ENCODE data around the gene ZDHHC3. TPM values are rescaled to one million over a fixed set of nuclear protein-coding genes. Genes with fewer than 3 reads are reported as not detected.
"Not testable (repeated sequence)": the region's sequence is repeated elsewhere in the genome, so short reads cannot be mapped to it uniquely, and the experiment has no call there.

Gene ZDHHC3
- total RNA-seq, 8 experiments from 2014 or later = 23.3 to 56.6 (median 40.1) TPM

GRCh38 chr3:44955917-44956316, 20.1 kb downstream of the ZDHHC3 start:
- no peak for ATAC-seq (replicated peaks in 6 of 8)
- WGBS, 10 experiments = 100% methylated on average over 1 of the region's 1 CpG; no CpG with 5 or more reads in 9 of the 10 experiments
- no peak overlapping the region for H3K27ac ChIP-seq
- H3K4me1 ChIP-seq (replicated peaks in 1 of 2) = peaks cover 0 to 4% of the 10 kb centered on the region in 2 donors
- H3K4me3 ChIP-seq = no peak overlapping the region
- in situ Hi-C loops (cut with MboI; ENCODE audit: low pct_unique_long_range_greater_than_20kb in 2 of 9, low sequenced_read_pairs in 9 of 9, unreplicated experiment in 9 of 9) = no loop called here

DNA sequence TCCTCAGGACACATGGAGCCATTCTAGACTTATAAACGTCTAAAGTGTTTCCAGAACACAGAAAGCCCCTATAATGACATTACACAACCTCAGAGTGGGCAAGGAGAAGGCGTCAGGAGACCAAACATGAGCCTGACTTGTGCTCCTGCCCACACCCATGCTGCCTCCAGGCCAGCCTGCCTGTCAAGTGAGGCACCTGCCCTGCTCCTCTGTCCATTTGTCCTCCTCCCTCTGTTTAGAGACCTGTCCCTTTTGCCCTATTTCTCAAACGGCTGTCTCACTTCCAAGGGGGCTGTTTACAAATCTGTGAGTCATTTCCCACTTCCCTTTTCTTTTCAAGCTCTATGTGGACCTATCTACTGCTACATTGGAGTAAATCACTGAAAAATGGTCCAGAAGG, 21.0 kb downstream of the ZDHHC3 start:
- no peak overlapping the region for H3K4me3 ChIP-seq
- 0 to 73% (median 34%) methylated on average over 1 to 3 of the region's 3 CpGs; no CpG with 5 or more reads in 2 of the 10 experiments for WGBS, 10 experiments
- in situ Hi-C loops (cut with MboI; ENCODE audit: low pct_unique_long_range_greater_than_20kb in 2 of 9, low sequenced_read_pairs in 9 of 9, unreplicated experiment in 9 of 9) = no loop called here
- no peak overlapping the region for H3K27ac ChIP-seq
- no peak for ATAC-seq (replicated peaks in 6 of 8)
- peaks cover 0 to 6% of the 10 kb centered on the region in 2 donors for H3K4me1 ChIP-seq (replicated peaks in 1 of 2)

DNA sequence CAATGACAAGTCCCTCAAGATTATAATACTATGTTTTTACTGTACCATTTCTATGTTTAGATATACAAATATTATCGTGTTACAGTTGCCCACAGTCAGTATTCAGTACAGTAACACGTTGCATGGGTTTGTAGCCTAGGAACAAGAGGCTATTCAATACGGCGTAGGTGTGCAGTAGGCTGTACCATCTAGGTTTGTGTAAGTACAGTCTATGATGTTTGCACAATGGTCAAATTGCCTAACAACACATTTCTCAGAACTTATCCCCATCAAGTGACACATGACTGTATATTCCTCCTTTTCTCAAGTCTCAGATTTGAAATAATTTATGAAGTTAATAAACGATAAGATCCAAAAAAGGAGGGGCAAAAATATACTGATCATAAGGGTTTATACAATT, 21.7 kb downstream of the ZDHHC3 start:
- WGBS, 10 experiments = 57 to 100% (median 95%) methylated on average over 1 to 5 of the region's 5 CpGs; no CpG with 5 or more reads in 1 of the 10 experiments
- no peak overlapping the region for H3K27ac ChIP-seq
- H3K4me1 ChIP-seq (replicated peaks in 1 of 2) = peaks cover 0 to 9% of the 10 kb centered on the region in 2 donors
- in situ Hi-C loops (cut with MboI; ENCODE audit: low pct_unique_long_range_greater_than_20kb in 2 of 9, low sequenced_read_pairs in 9 of 9, unreplicated experiment in 9 of 9) = no loop called here
- no peak overlapping the region for H3K4me3 ChIP-seq
- no peak for ATAC-seq (replicated peaks in 6 of 8)

DNA sequence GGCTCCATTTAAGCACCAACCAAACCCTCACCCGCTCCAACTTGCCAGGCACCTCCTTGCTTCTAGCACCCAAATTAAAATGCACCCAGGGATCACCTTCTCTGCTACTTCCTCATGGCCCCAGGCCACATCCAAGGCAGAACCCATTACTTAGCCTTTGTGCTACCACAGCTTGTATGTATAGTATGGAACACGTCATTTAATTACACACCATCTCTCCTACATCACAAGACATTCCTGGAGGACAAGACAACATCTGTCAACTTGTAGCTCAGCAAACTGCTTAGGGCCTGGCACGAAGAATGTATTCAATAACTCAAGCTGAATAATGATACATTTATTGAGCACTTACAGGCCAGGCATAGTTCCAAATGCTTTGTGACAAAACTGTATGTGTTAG, 23.3 kb downstream of the ZDHHC3 start:
- peaks cover 0 to 9% of the 10 kb centered on the region in 2 donors for H3K4me1 ChIP-seq (replicated peaks in 1 of 2)
- in situ Hi-C loops (cut with MboI; ENCODE audit: low pct_unique_long_range_greater_than_20kb in 2 of 9, low sequenced_read_pairs in 9 of 9, unreplicated experiment in 9 of 9) = no loop called here
- no peak overlapping the region for H3K27ac ChIP-seq
- H3K4me3 ChIP-seq = no peak overlapping the region
- WGBS, 10 experiments = 60 to 100% (median 93%) methylated on average over 1 to 2 of the region's 3 CpGs; no CpG with 5 or more reads in 3 of the 10 experiments
- ATAC-seq (replicated peaks in 6 of 8) = no peak

GRCh38 chr3:44950275-44950734, 25.7 kb downstream of the ZDHHC3 start:
- Histone ChIP-seq H3K4me3 (no peak overlapping the region), H3K4me1 (replicated peaks in 1 of 2) (peaks cover 0 to 9% of the 10 kb centered on the region in 2 donors), H3K27ac (peak overlapping the region in 1 of 2 donors; percentile 32)
- WGBS, 10 experiments = 39 to 100% (median 77%) methylated on average over 1 to 2 of the region's 2 CpGs; no CpG with 5 or more reads in 3 of the 10 experiments
- in situ Hi-C loops (cut with MboI; ENCODE audit: low pct_unique_long_range_greater_than_20kb in 2 of 9, low sequenced_read_pairs in 9 of 9, unreplicated experiment in 9 of 9) = no loop called here
- peak; percentile 24 to 85 (median 59) for ATAC-seq (replicated peaks in 6 of 8)

- H3K4me3 ChIP-seq; H3K4me1 ChIP-seq (replicated peaks in 1 of 2); in situ Hi-C loops (cut with MboI; ENCODE audit: low pct_unique_long_range_greater_than_20kb in 2 of 9, low sequenced_read_pairs in 9 of 9, unreplicated experiment in 9 of 9); ATAC-seq (replicated peaks in 6 of 8): not testable (repeated sequence)
- H3K27ac ChIP-seq = peak overlapping the region in 1 of 2 donors; percentile 32
- WGBS, 10 experiments = 90 to 100% (median 100%) methylated on average over 1 to 3 of the region's 4 CpGs; no CpG with 5 or more reads in 3 of the 10 experiments
Measured at GRCh38 chr3:44949770-44950169, 26.2 kb downstream of the ZDHHC3 start.

GRCh38 chr3:44948239-44948638, 27.7 kb downstream of the ZDHHC3 start:
- 80 to 100% (median 86%) methylated on average over 1 of the region's 3 CpGs; no CpG with 5 or more reads in 7 of the 10 experiments for WGBS, 10 experiments
- ATAC-seq (replicated peaks in 6 of 8) = no peak
- in situ Hi-C loops (cut with MboI; ENCODE audit: low pct_unique_long_range_greater_than_20kb in 2 of 9, low sequenced_read_pairs in 9 of 9, unreplicated experiment in 9 of 9) = no loop called here
- H3K4me1 ChIP-seq (replicated peaks in 1 of 2) = peaks cover 0 to 9% of the 10 kb centered on the region in 2 donors
- no peak overlapping the region for H3K27ac ChIP-seq
- no peak overlapping the region for H3K4me3 ChIP-seq

DNA sequence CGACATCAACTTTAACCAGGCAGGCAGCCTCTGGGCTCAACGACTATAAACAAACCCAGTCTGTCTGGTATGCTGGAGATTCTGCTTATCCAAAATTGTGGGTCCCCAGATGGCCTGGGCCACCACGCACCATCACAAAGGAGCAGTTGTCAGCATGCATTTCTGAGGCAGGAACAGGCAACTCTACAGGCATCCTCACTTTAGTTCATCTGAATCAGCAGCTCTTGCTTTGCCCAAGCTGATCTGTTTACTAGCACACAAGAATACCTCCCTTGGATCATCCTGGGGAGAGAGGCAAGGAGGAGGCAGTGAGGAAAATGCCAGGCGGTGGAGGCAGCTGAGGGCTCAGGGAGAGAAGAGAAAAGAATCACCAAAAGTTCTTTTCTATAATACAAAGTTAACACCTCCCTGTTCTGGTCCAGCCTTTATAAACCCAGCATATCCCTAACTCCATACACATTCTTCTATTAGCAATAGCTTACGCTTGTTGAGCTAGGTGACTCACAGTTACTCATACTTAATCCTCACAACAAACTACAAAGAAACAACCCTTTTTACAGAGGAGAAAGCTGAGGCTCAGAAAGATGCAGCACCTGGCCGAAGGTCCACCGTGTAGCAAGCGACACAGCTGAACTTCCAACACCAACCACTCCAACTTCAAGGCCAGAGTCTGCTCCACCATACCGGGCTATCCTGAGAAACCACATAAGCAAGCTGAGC, 33.6 kb downstream of the ZDHHC3 start:
- in situ Hi-C loops (cut with MboI; ENCODE audit: low pct_unique_long_range_greater_than_20kb in 2 of 9, low sequenced_read_pairs in 9 of 9, unreplicated experiment in 9 of 9) = no loop called here
- WGBS, 10 experiments = 5 to 100% (median 100%) methylated on average over 1 to 7 of the region's 9 CpGs; no CpG with 5 or more reads in 1 of the 10 experiments
- no peak overlapping the region for H3K27ac ChIP-seq
- no peaks in the 10 kb centered on the region for H3K4me1 ChIP-seq (replicated peaks in 1 of 2)
- ATAC-seq (replicated peaks in 6 of 8) = peak in 1 of 8 experiments; percentile 41
- no peak overlapping the region for H3K4me3 ChIP-seq

DNA sequence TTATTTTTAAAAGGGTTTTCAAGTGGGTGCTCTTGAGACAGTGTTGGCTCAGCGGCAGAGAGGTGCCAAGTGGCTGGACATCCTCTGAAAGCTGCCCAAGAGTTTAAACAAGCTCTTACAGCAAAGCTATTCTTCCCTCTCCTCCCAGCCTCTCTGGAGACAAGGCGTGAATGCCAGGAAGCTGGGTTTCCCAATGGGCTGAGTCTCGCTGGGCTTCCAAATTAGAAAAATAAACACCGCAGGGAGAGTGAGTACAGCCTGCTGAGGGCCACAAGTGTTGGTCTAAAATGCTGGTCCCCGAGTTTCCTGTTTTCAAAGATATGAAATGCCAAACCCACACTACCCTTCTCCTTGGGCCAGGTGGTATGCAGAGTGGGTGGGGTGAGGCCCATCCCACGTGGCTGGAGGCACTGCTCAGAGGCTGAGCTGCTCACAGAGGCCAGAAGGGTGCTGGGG, 36.4 kb downstream of the ZDHHC3 start:
- Histone ChIP-seq H3K4me3 (no peak overlapping the region), H3K27ac (no peak overlapping the region), H3K4me1 (replicated peaks in 1 of 2) (no peaks in the 10 kb centered on the region)
- 67 to 100% (median 94%) methylated on average over 1 to 5 of the region's 6 CpGs; no CpG with 5 or more reads in 3 of the 10 experiments for WGBS, 10 experiments
- peak in 1 of 8 experiments; percentile 13 for ATAC-seq (replicated peaks in 6 of 8)
- in situ Hi-C loops (cut with MboI; ENCODE audit: low pct_unique_long_range_greater_than_20kb in 2 of 9, low sequenced_read_pairs in 9 of 9, unreplicated experiment in 9 of 9) = no loop called here

- no peak for ATAC-seq (replicated peaks in 6 of 8)
- in situ Hi-C loops (cut with MboI; ENCODE audit: low pct_unique_long_range_greater_than_20kb in 2 of 9, low sequenced_read_pairs in 9 of 9, unreplicated experiment in 9 of 9) = no loop called here
- 85 to 100% (median 97%) methylated on average over 1 to 6 of the region's 14 CpGs; no CpG with 5 or more reads in 1 of the 10 experiments for WGBS, 10 experiments
- Histone ChIP-seq H3K27ac (peak overlapping the region in 1 of 2 donors; percentile 39), H3K4me3 (no peak overlapping the region), H3K4me1 (replicated peaks in 1 of 2) (peaks cover 8 to 16% of the 10 kb centered on the region in 2 donors)
Measured at GRCh38 chr3:44932986-44933944, 42.7 kb downstream of the ZDHHC3 start.

- Histone ChIP-seq H3K27ac (no peak overlapping the region), H3K4me1 (replicated peaks in 1 of 2) (peaks cover 8 to 16% of the 10 kb centered on the region in 2 donors), H3K4me3 (no peak overlapping the region)
- 31 to 100% (median 60%) methylated on average over 1 to 2 of the region's 2 CpGs; no CpG with 5 or more reads in 2 of the 10 experiments for WGBS, 10 experiments
- no peak for ATAC-seq (replicated peaks in 6 of 8)
- in situ Hi-C loops (cut with MboI; ENCODE audit: low pct_unique_long_range_greater_than_20kb in 2 of 9, low sequenced_read_pairs in 9 of 9, unreplicated experiment in 9 of 9) = no loop called here
Measured at GRCh38 chr3:44932271-44932670, 43.7 kb downstream of the ZDHHC3 start.

- H3K4me3 ChIP-seq = no peak overlapping the region
- H3K27ac ChIP-seq = no peak overlapping the region
- no peak for ATAC-seq (replicated peaks in 6 of 8)
- H3K4me1 ChIP-seq (replicated peaks in 1 of 2) = peaks cover 8 to 16% of the 10 kb centered on the region in 2 donors
- in situ Hi-C loops (cut with MboI; ENCODE audit: low pct_unique_long_range_greater_than_20kb in 2 of 9, low sequenced_read_pairs in 9 of 9, unreplicated experiment in 9 of 9) = no loop called here
- 55 to 100% (median 79%) methylated on average over 1 to 2 of the region's 2 CpGs; no CpG with 5 or more reads in 6 of the 10 experiments for WGBS, 10 experiments
Measured at GRCh38 chr3:44931791-44932190, 44.2 kb downstream of the ZDHHC3 start.

Measured in motor neuron (in vitro differentiated cells).